ENCODE results near the gene NUP58.

Gene NUP58

DNA sequence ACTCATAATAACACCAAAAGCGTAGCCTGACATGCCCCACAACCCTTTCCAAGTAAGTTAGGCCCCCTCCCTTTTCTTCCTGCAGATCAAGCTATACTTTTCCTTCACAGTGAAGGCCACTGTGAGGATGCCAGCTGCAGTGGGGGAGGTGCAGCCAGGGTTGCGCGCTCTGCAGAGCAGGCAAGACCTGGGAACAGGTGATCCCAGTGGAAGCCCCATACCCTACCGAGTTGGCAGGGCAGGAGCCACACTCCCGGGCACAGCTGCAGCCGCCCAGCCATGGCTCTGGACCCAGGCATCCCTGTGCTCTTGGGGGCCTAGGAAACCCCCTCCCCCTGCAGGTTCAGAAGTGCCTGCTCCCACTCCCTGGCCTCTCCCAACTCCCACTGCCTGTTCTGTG lies 32.9 kb upstream of the NUP58 start:
- no peak for DNase-seq (ENCODE audit: low read depth)
- no peak for TF ChIP-seq CTCF (IDR thresholded peaks at IDR 0.05; ENCODE audit: low read length, missing control alignments)
- H3K4me3 ChIP-seq (replicated peaks; ENCODE audit: low read depth, low read length): no peak overlapping the region

DNA sequence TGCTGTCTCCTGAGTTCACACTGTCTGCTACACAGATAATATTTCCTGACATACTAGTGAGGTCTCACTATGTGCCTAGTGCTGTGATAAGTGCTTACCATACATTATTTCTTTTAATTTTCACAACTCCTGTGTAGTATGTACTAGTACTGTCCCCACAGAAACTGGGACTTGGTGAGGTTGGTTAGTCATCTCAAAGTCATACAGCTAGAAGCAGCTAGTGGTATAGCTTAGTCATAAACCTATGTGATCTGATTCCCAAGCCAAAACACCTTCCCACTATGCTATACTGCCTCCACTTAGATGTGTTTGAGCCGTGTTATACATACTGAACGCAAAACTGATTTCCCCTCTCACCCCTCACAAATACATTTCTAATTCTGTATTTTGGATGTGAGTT lies 24.7 kb upstream of the NUP58 start:
- TF ChIP-seq CTCF (IDR thresholded peaks at IDR 0.05; ENCODE audit: low read length, missing control alignments): no peak
- no peak overlapping the region for H3K4me3 ChIP-seq (replicated peaks; ENCODE audit: low read depth, low read length)
- no peak for DNase-seq (ENCODE audit: low read depth)

GRCh38 chr13:25280396-25280795 lies 21.0 kb upstream of the NUP58 start:
- no peak for TF ChIP-seq CTCF (IDR thresholded peaks at IDR 0.05; ENCODE audit: low read length, missing control alignments)
- no peak for DNase-seq (ENCODE audit: low read depth)
- no peak overlapping the region for H3K4me3 ChIP-seq (replicated peaks; ENCODE audit: low read depth, low read length)

- no peak for DNase-seq (ENCODE audit: low read depth)
These were observed 20.1 kb upstream of the NUP58 start for GRCh38 chr13:25281193-25281934.

GRCh38 chr13:25281935-25282332 lies 19.5 kb upstream of the NUP58 start:
- no peak for TF ChIP-seq CTCF (IDR thresholded peaks at IDR 0.05; ENCODE audit: low read length, missing control alignments)

More at GRCh38 chr13:25281193-25281934, 20.1 kb upstream of the NUP58 start:
- no peak for TF ChIP-seq CTCF (IDR thresholded peaks at IDR 0.05; ENCODE audit: low read length, missing control alignments)
- H3K4me3 ChIP-seq (replicated peaks; ENCODE audit: low read depth, low read length): no peak overlapping the region

GRCh38 chr13:25286308-25286968 lies 15.0 kb upstream of the NUP58 start:
- no peak for TF ChIP-seq CTCF (IDR thresholded peaks at IDR 0.05; ENCODE audit: low read length, missing control alignments)
- peak; percentile 57 for DNase-seq (ENCODE audit: low read depth)

More at GRCh38 chr13:25281935-25282332, 19.5 kb upstream of the NUP58 start:
- H3K4me3 ChIP-seq (replicated peaks; ENCODE audit: low read depth, low read length): no peak overlapping the region
- DNase-seq (ENCODE audit: low read depth): no peak

More at GRCh38 chr13:25286308-25286968, 15.0 kb upstream of the NUP58 start:
- peak overlapping the region; percentile 97 for H3K4me3 ChIP-seq (replicated peaks; ENCODE audit: low read depth, low read length)

All from fibroblast of pulmonary artery (primary cell).